HepG2 (cell line): ENCODE results near the gene TJP1. TPM values are rescaled to one million over a fixed set of nuclear protein-coding genes. Genes with fewer than 3 reads are reported as not detected.

Experiments used
- ATAC-seq: fragments of 200-7000 bp; cut with Tn5 transposase; 3 replicates; pipeline ENCODE4 v1.9.1; 2020; ENCODE audit warnings: mild to moderate bottlenecking, moderate library complexity
- BruUV-seq: library from RNA; stranded (reverse); fragments of 400-500 nt; replicated peaks from 2 replicates; lab custom pipeline; 2021; lab: Mats Ljungman, UMichigan
- CTCF ChIA-PET: fragments of 300-600 bp; formaldehyde crosslinking; extraction: SDS; loops from one replicate; lab custom pipeline; 2021; ENCODE audit warnings: low total read pairs, inconsistent platforms, low intra/inter-chr PET ratio; lab: Yijun Ruan, JAX
- POLR2A ChIA-PET: fragments of 350-600 bp; sonication (Branson Sonifier 250); formaldehyde crosslinking; loops from one replicate; lab custom pipeline; 2020; ENCODE audit warnings: antibody characterized with exemption, inconsistent platforms; lab: Yijun Ruan, JAX
- DNase-seq: peaks from one replicate; pipeline ENCODE4 v3.0.0-alpha.2; 2015; ENCODE audit warnings: low spot score
- FAIRE-seq: peaks from 3 replicates; lab custom pipeline; 2011; peaks lifted over from hg19 to GRCh38; lab: Jason Lieb, UNC
- H2AFZ ChIP-seq: one replicate; pipeline ENCODE4 v1.6.1; 2011; ENCODE audit warnings: low read length, inconsistent platforms
- H3K27ac ChIP-seq: fragments of 300-600 bp; 3 replicates; pipeline ENCODE4 v1.8.0; 2011; ENCODE audit warnings: mixed run types, mild to moderate bottlenecking, mixed read lengths, low read length, inconsistent platforms; ENCODE audit not compliant: insufficient read depth; ENCODE audit errors: extremely low read length
- H3K27me3 ChIP-seq, 2 experiments: fragments of 200-600 bp in 1 of 2; 2 replicates in 1 of 2; 3 replicates in 1 of 2; pipeline versions ENCODE4 v1.6.0 to v1.8.0; 2011; ENCODE audit warnings: low read length in 2 of 2, mild to moderate bottlenecking in 2 of 2, moderate library complexity in 2 of 2, inconsistent platforms in 1 of 2; ENCODE audit not compliant: insufficient read depth in 2 of 2, control insufficient read depth in 1 of 2
- H3K36me3 ChIP-seq, 2 experiments: fragments of 200-600 bp in 1 of 2; replicated peaks in 1 of 2; 2 replicates in 1 of 2; 3 replicates in 1 of 2; pipeline versions ENCODE4 v1.5.1 to v1.8.0; 2011; ENCODE audit warnings: low read length in 2 of 2, inconsistent platforms in 1 of 2; ENCODE audit not compliant: insufficient read depth in 2 of 2, control insufficient read depth in 1 of 2
- H3K4me1 ChIP-seq: 2 replicates; pipeline ENCODE4 v1.5.1; 2012; ENCODE audit warnings: low read length, inconsistent platforms; ENCODE audit not compliant: insufficient read depth
- H3K4me2 ChIP-seq: 2 replicates; pipeline ENCODE4 v1.6.0; 2011; ENCODE audit warnings: low read depth, low read length, inconsistent platforms
- H3K4me3 ChIP-seq, 3 experiments: fragments of 200-600 bp in 1 of 3; sonication (generic), shearing (Covaris generic) in 1 of 3; replicated peaks in 1 of 3; 2 replicates each; pipeline ENCODE4 v1.5.1; 2011 to 2016; ENCODE audit warnings: low read length in 3 of 3, inconsistent platforms in 2 of 3, low read depth in 2 of 3, mild to moderate bottlenecking in 2 of 3, control low read depth in 1 of 3, mixed read lengths in 1 of 3; ENCODE audit not compliant: insufficient read depth in 1 of 3
- H3K79me2 ChIP-seq: one replicate; pipeline ENCODE4 v1.6.1; 2011; ENCODE audit warnings: low read length, inconsistent platforms; ENCODE audit not compliant: insufficient read depth
- H3K9ac ChIP-seq: 2 replicates; pipeline ENCODE4 v1.6.0; 2011; ENCODE audit warnings: mild to moderate bottlenecking, low read depth, low read length, inconsistent platforms; ENCODE audit not compliant: insufficient read depth
- H3K9me3 ChIP-seq: 2 replicates; pipeline ENCODE4 v1.5.1; 2012; ENCODE audit warnings: mild to moderate bottlenecking, low read length
- H4K20me1 ChIP-seq: 2 replicates; pipeline ENCODE4 v1.6.0; 2011; ENCODE audit warnings: inconsistent platforms, mild to moderate bottlenecking, low read length, moderate library complexity; ENCODE audit not compliant: insufficient read depth
- ATRX ChIP-seq: sonication (generic); formaldehyde crosslinking; IDR thresholded peaks from 2 replicates; pipeline ENCODE4 v1.4.0; 2020; ENCODE audit warnings: missing genetic modification reagents, borderline replicate concordance
- DMTF1 ChIP-seq: sonication (generic); formaldehyde crosslinking; IDR thresholded peaks from 2 replicates; pipeline ENCODE4 v1.4.0; 2020; ENCODE audit warnings: mild to moderate bottlenecking, missing genetic modification reagents
- ETV5 ChIP-seq: IDR thresholded peaks from 2 replicates; pipeline ENCODE4 v1.6.1; 2018; ENCODE audit warnings: missing biosample characterization, missing genetic modification reagents, inconsistent platforms, borderline replicate concordance
- HCFC1 ChIP-seq: fragments of 150-350 bp; IDR thresholded peaks from 2 replicates; pipeline ENCODE4 v1.6.1; 2014; ENCODE audit warnings: low read depth, low read length
- HDAC6 ChIP-seq: fragments of 200-600 bp; sonication (generic); IDR thresholded peaks from 2 replicates; pipeline ENCODE4 v1.7.0; 2017; ENCODE audit warnings: mild to moderate bottlenecking, antibody characterized with exemption, low read length, low read depth
- LCORL ChIP-seq, 2 experiments: fragments of 450-650 bp in 1 of 2; sonication (generic) in 1 of 2; formaldehyde crosslinking in 1 of 2; IDR thresholded peaks; 2 replicates each; pipeline versions ENCODE4 v1.5.0 to v1.6.1; 2017 to 2020; ENCODE audit warnings: antibody characterized with exemption in 1 of 2, missing genetic modification reagents in 1 of 2
- MIXL1 ChIP-seq: IDR thresholded peaks from 2 replicates; pipeline ENCODE4 v1.6.1; 2016
- NBN ChIP-seq: fragments of 450-650 bp; conservative IDR thresholded peaks from 2 replicates; pipeline ENCODE4 v1.6.1; 2017
- NFYC ChIP-seq: IDR thresholded peaks from 2 replicates; pipeline ENCODE4 v1.6.1; 2016; ENCODE audit warnings: missing genetic modification reagents, missing compliant biosample characterization
- PBX2 ChIP-seq: IDR thresholded peaks from 2 replicates; pipeline ENCODE4 v1.6.1; 2016; ENCODE audit warnings: control low read depth
- ZBTB8A ChIP-seq: sonication (generic); formaldehyde crosslinking; IDR thresholded peaks from 2 replicates; pipeline ENCODE4 v1.4.0; 2020; ENCODE audit warnings: mild to moderate bottlenecking, low read depth, missing genetic modification reagents, borderline replicate concordance
- ZNF205 ChIP-seq: IDR thresholded peaks from 2 replicates; pipeline ENCODE4 v1.6.1; 2018; ENCODE audit warnings: missing biosample characterization, missing genetic modification reagents
- ZNF333 ChIP-seq: sonication (generic); formaldehyde crosslinking; IDR thresholded peaks from 2 replicates; pipeline ENCODE4 v1.4.0; 2020; ENCODE audit warnings: mild to moderate bottlenecking, missing genetic modification reagents, borderline replicate concordance
- ZNF709 ChIP-seq: sonication (generic); formaldehyde crosslinking; IDR thresholded peaks from 2 replicates; pipeline ENCODE4 v1.5.0; 2020; ENCODE audit warnings: mild to moderate bottlenecking, missing genetic modification reagents
- ZNF713 ChIP-seq: sonication (generic); formaldehyde crosslinking; IDR thresholded peaks from 2 replicates; pipeline ENCODE4 v1.4.0; 2020; ENCODE audit warnings: mild to moderate bottlenecking, missing genetic modification reagents
- ZNF792 ChIP-seq: IDR thresholded peaks from 2 replicates; pipeline ENCODE4 v1.6.1; 2016
- ZNF879 ChIP-seq: sonication (generic); formaldehyde crosslinking; IDR thresholded peaks from 2 replicates; pipeline ENCODE4 v1.8.1; 2023; ENCODE audit warnings: missing genetic modification reagents
- WGBS: methylation state at CpG from one replicate; pipeline ENCODE4 v1.1.6; 2017; ENCODE audit warnings: low lambda C conversion rate; 5-methylcytosine and 5-hydroxymethylcytosine counted together
- in situ Hi-C: cut with HindIII; loops from 2 replicates; pipeline ENCODE4 v1.10.0; 2017; ENCODE audit warnings: low pct_unique_long_range_greater_than_20kb; ENCODE audit not compliant: extremely low pct_ligation_motif_present
- intact Hi-C: fragments of 100-400 bp; cut with micrococcal nuclease; formaldehyde crosslinking; loops from one replicate; pipeline ENCODE4 v1.10.0; 2022; ENCODE audit not compliant: unreplicated experiment
- polyA plus RNA-seq, 8 experiments: library from polyadenylated mRNA; depleted of rRNA in 3 of 8; stranded (reverse) in 7 of 8; unstranded in 1 of 8; fragments of >200 nt; fragmentation: Illumina TruSeq in 4 of 8; extraction: Trizol in 4 of 8; gene quantifications; 2 replicates each; pipeline versions ENCODE4 v1.2.1 to v1.2.3, GENCODE V29; 2011 to 2016; ENCODE audit warnings: low read depth in 4 of 8, missing spikeins in 1 of 8, mixed read lengths in 1 of 8; ENCODE audit not compliant: insufficient read depth in 1 of 8
- total RNA-seq, 5 experiments: library from RNA; depleted of rRNA; stranded (reverse); fragments of >200 nt; fragmentation: Illumina TruSeq; extraction: Trizol; gene quantifications; 2 replicates each; pipeline ENCODE4 v1.2.3, GENCODE V29; 2016; ENCODE audit warnings: low read depth in 1 of 5

TJP1 gene
- total and polyA plus RNA-seq, 2 of the 13 experiments (the other 11 are each of a cell fraction or from before 2014, with no cell fraction given), result 25.9 to 27.1 TPM

GRCh38 chr15:29686445-29687203 is 135.6 kb downstream of the TJP1 start:
- H3K4me3 ChIP-seq, result no peak overlapping the region; a peak in 1 of 6 replicates
- in situ Hi-C loops, result no loop called here
- H2AFZ ChIP-seq, result no peak overlapping the region
- FAIRE-seq, result no peak
- peaks cover 22% of the 10 kb centered on the region for H3K4me1 ChIP-seq
- H3K9me3 ChIP-seq, result no peaks in the 10 kb centered on the region
- TF ChIP-seq HCFC1 (no peak), NFYC (0 out of 2 replicates have a peak, but pooled peaks have one; percentile 10)
- TF ChIP-seq, all 625 proteins: peak for 1
- Histone ChIP-seq H3K27ac (no peak overlapping the region), H3K79me2 (no peaks in the 10 kb centered on the region), H4K20me1 (no peaks in the 10 kb centered on the region), H3K27me3 (no peaks in the 10 kb centered on the region), H3K36me3 (no peaks in the 10 kb centered on the region), H3K4me2 (peak overlapping the region; percentile 7; the same call in 1 of the 2 replicates), H3K9ac (no peak overlapping the region)
- no TSS peak for BruUV-seq
- no peak for DNase-seq
- CTCF ChIA-PET, result no interaction called here
- ATAC-seq, result no peak
- WGBS, result 59% methylated on average over 8 of the region's 8 CpGs
- intact Hi-C loops, result no loop called here
- POLR2A ChIA-PET, result no interaction called here

- ChIA-PET CTCF (no interaction called here), POLR2A (no interaction called here)
- FAIRE-seq (no peak), ATAC-seq (no peak), DNase-seq (no peak)
- Histone ChIP-seq H3K4me1 (peaks cover 16% of the 10 kb centered on the region), H3K4me2 (no peak overlapping the region), H3K4me3 (no peak overlapping the region), H4K20me1 (no peaks in the 10 kb centered on the region), H3K9ac (no peak overlapping the region), H3K27ac (no peak overlapping the region), H3K36me3 (no peaks in the 10 kb centered on the region), H3K79me2 (no peaks in the 10 kb centered on the region), H3K9me3 (no peaks in the 10 kb centered on the region), H3K27me3 (no peaks in the 10 kb centered on the region), H2AFZ (no peak overlapping the region)
- in situ Hi-C loops (no loop called here), intact Hi-C loops (no loop called here)
- no TSS peak for BruUV-seq
- WGBS, result 53% methylated on average over 4 of the region's 4 CpGs
- no peak for TF ChIP-seq ZNF205 (CRISPR knock-in tag)
- TF ChIP-seq HDAC6, result no peak
- TF ChIP-seq ZNF792 (CRISPR knock-in tag), result no peak
- no peak for TF ChIP-seq ETV5 (CRISPR knock-in tag)
- no peak for TF ChIP-seq PBX2 (CRISPR knock-in tag)
- no peak for TF ChIP-seq ATRX (CRISPR knock-in tag)
- TF ChIP-seq ZNF709, result no peak
- no peak for TF ChIP-seq ZNF713 (CRISPR knock-in tag)
- no peak for TF ChIP-seq ZBTB8A (CRISPR knock-in tag)
- TF ChIP-seq ZNF333 (CRISPR knock-in tag), result no peak
- TF ChIP-seq ZNF879 (CRISPR knock-in tag), result no peak
- no peak for TF ChIP-seq DMTF1 (CRISPR knock-in tag)
- no peak for TF ChIP-seq LCORL (IDR thresholded peaks at IDR 0.05)
- TF ChIP-seq LCORL (CRISPR knock-in tag; IDR thresholded peaks at IDR 0.05), result no peak
- TF ChIP-seq MIXL1 (CRISPR knock-in tag), result no peak
- no peak for TF ChIP-seq NBN
These were observed 136.2 kb downstream of the TJP1 start for GRCh38 chr15:29686079-29686425.
